GM12878 (cell line): ENCODE measurements around the gene SULT1A2. TPM values are rescaled to one million over a fixed set of nuclear protein-coding genes. Genes with fewer than 3 reads are reported as not detected.

Experiments used
- ATAC-seq: fragments of 200-7000 bp; cut with Tn5 transposase; 3 replicates; pipeline ENCODE4 v1.9.1; 2020; ENCODE audit warnings: mild to moderate bottlenecking, moderate library complexity
- BruUV-seq: library from RNA; stranded (reverse); fragments of 400-500 nt; replicated peaks from 2 replicates; lab custom pipeline; 2021; lab: Mats Ljungman, UMichigan
- CTCF ChIA-PET: fragments of 300-600 bp; sonication (Branson Sonifier 250); formaldehyde crosslinking; extraction: SDS; loops from one replicate; lab custom pipeline; 2021; ENCODE audit warnings: inconsistent platforms; lab: Yijun Ruan, JAX
- POLR2A ChIA-PET: fragments of 350-600 bp; formaldehyde crosslinking; extraction: SDS; loops from one replicate; lab custom pipeline; 2021; ENCODE audit warnings: inconsistent platforms; lab: Charles Lee
- RAD21 ChIA-PET: fragments of 300-600 bp; sonication (Branson Sonifier 250); formaldehyde crosslinking; loops from one replicate; lab custom pipeline; 2023; ENCODE audit warnings: antibody characterized with exemption; ENCODE audit not compliant: unreplicated experiment; lab: Charles Lee
- SMC1A ChIA-PET: fragments of 300-600 bp; sonication (Branson Sonifier 250); formaldehyde crosslinking; loops from one replicate; lab custom pipeline; 2023; ENCODE audit not compliant: unreplicated experiment, uncharacterized antibody; lab: Charles Lee
- DNase-seq: peaks from one replicate; pipeline ENCODE4 v3.0.0-alpha.2; 2011; ENCODE audit warnings: low read depth, low spot score
- FAIRE-seq: peaks from 3 replicates; lab custom pipeline; 2011; peaks lifted over from hg19 to GRCh38; lab: Jason Lieb, UNC
- H2AFZ ChIP-seq: 2 replicates; pipeline ENCODE4 v1.6.0; 2011; ENCODE audit warnings: low read depth, low read length, control low read depth; ENCODE audit not compliant: control insufficient read depth
- H3K27ac ChIP-seq: 2 replicates; pipeline ENCODE4 v1.5.1; 2011; ENCODE audit warnings: control low read depth; ENCODE audit not compliant: control insufficient read depth, insufficient read depth
- H3K27me3 ChIP-seq, 2 experiments: replicated peaks in 1 of 2; 2 replicates each; pipeline versions ENCODE4 v1.6.0 to v1.6.1; 2011; ENCODE audit warnings: low read length in 1 of 2; ENCODE audit not compliant: control insufficient read depth in 2 of 2, insufficient read depth in 2 of 2
- H3K36me3 ChIP-seq, 2 experiments: 2 replicates each; pipeline ENCODE4 v1.5.1; 2011; ENCODE audit warnings: low read length in 1 of 2; ENCODE audit not compliant: control insufficient read depth in 2 of 2, insufficient read depth in 2 of 2
- H3K4me1 ChIP-seq: 2 replicates; pipeline ENCODE4 v1.6.1; 2011; ENCODE audit warnings: mild to moderate bottlenecking, low read length, moderate library complexity, mixed read lengths; ENCODE audit not compliant: control insufficient read depth, insufficient read depth
- H3K4me2 ChIP-seq: 2 replicates; pipeline ENCODE4 v1.6.0; 2011; ENCODE audit warnings: control low read depth; ENCODE audit not compliant: control insufficient read depth, insufficient read depth
- H3K4me3 ChIP-seq: fragments of 200-600 bp; sonication (generic); 2 replicates; pipeline ENCODE4 v1.5.1; 2016
- H3K79me2 ChIP-seq: 2 replicates; pipeline ENCODE4 v1.6.0; 2011; ENCODE audit warnings: low read length; ENCODE audit not compliant: control insufficient read depth, insufficient read depth
- H3K9ac ChIP-seq: 2 replicates; pipeline ENCODE4 v1.8.0; 2011; ENCODE audit warnings: low read length, control low read depth, mixed read lengths; ENCODE audit not compliant: control insufficient read depth, insufficient read depth
- H3K9me3 ChIP-seq: replicated peaks from 3 replicates; pipeline ENCODE4 v1.5.1; 2011; ENCODE audit warnings: mild to moderate bottlenecking, low read length; ENCODE audit not compliant: control insufficient read depth, insufficient read depth
- H4K20me1 ChIP-seq: 2 replicates; pipeline ENCODE4 v1.6.0; 2011; ENCODE audit not compliant: control insufficient read depth, insufficient read depth
- BCL3 ChIP-seq: IDR thresholded peaks from 2 replicates; pipeline ENCODE4 v1.6.1; 2011; ENCODE audit warnings: borderline replicate concordance, low read depth, mild to moderate bottlenecking, moderate library complexity, low read length; ENCODE audit not compliant: insufficient read depth, poor library complexity, severe bottlenecking
- CBX3 ChIP-seq: fragments of 200-600 bp; sonication (generic); IDR thresholded peaks from 2 replicates; pipeline ENCODE4 v1.6.1; 2016; ENCODE audit warnings: low read depth, borderline replicate concordance
- E2F4 ChIP-seq: IDR thresholded peaks from 2 replicates; pipeline ENCODE4 v1.6.1; 2012; ENCODE audit warnings: low read depth, low read length, improper control_type of control experiment
- NRF1 ChIP-seq: conservative IDR thresholded peaks from 2 replicates; pipeline ENCODE4 v1.6.1; 2011; ENCODE audit warnings: mild to moderate bottlenecking, low read depth, low read length, improper control_type of control experiment
- POLR2A ChIP-seq: IDR thresholded peaks from 2 replicates; pipeline ENCODE4 v1.6.1; 2011; ENCODE audit warnings: low read depth, mild to moderate bottlenecking, low read length
- POLR2AphosphoS2 ChIP-seq: IDR thresholded peaks from 2 replicates; pipeline ENCODE4 v1.6.1; 2011; ENCODE audit warnings: low read depth, mild to moderate bottlenecking, low read length, improper control_type of control experiment, moderate library complexity
- RBBP5 ChIP-seq: fragments of 200-600 bp; sonication (generic); conservative IDR thresholded peaks from 2 replicates; pipeline ENCODE4 v1.6.1; 2016
- SP1 ChIP-seq: IDR thresholded peaks from one replicate; pipeline ENCODE4 v1.6.1; 2011; ENCODE audit warnings: low read depth, low read length
- TCF3 ChIP-seq: IDR thresholded peaks from 2 replicates; pipeline ENCODE4 v1.6.1; 2012; ENCODE audit warnings: low read depth, mild to moderate bottlenecking, low read length, borderline replicate concordance; ENCODE audit not compliant: insufficient read depth
- ZNF24 ChIP-seq: fragments of 450-650 bp; IDR thresholded peaks from 2 replicates; pipeline ENCODE4 v1.6.1; 2017; ENCODE audit warnings: antibody characterized with exemption, mild to moderate bottlenecking
- ZNF384 ChIP-seq: IDR thresholded peaks from 2 replicates; pipeline ENCODE4 v1.6.1; 2012; ENCODE audit warnings: low read depth, mild to moderate bottlenecking, low read length, improper control_type of control experiment, borderline replicate concordance
- WGBS: methylation state at CpG from one replicate; pipeline ENCODE4 v1.1.6; 2016; ENCODE audit warnings: low lambda C conversion rate; ENCODE audit not compliant: insufficient replicate concordance, insufficient coverage; ENCODE audit errors: missing lambda C conversion rate; 5-methylcytosine and 5-hydroxymethylcytosine counted together
- in situ Hi-C: fragments of 300-500 bp; cut with MboI; formaldehyde crosslinking; loops from 9 replicates; pipeline ENCODE4 v1.14.3; 2018; ENCODE audit warnings: mixed read lengths
- intact Hi-C: fragments of 100-400 bp; cut with micrococcal nuclease; formaldehyde crosslinking; loops from one replicate; pipeline ENCODE4 v1.14.2; 2022; ENCODE audit not compliant: unreplicated experiment
- polyA plus RNA-seq, 11 experiments: library from polyadenylated mRNA; depleted of rRNA in 4 of 11; unstranded in 6 of 11; stranded (reverse) in 5 of 11; fragments of >200 nt; fragmentation: Nextera tagmentation in 4 of 11; fragmentation: Illumina TruSeq in 1 of 11; extraction: Ambion mirVana in 4 of 11; extraction: Trizol in 1 of 11; gene quantifications; 1 replicate in 1 of 11; 2 replicates in 10 of 11; pipeline versions ENCODE4 v1.2.1 to v1.2.3, GENCODE V29; 2011 to 2016; ENCODE audit warnings: inconsistent platforms in 2 of 11, missing spikeins in 2 of 11, low read depth in 1 of 11
- total RNA-seq, 4 experiments: library from RNA; depleted of rRNA in 3 of 4; stranded (reverse); fragments of >200 nt in 3 of 4; fragmentation: Illumina TruSeq in 1 of 4; extraction: Trizol in 1 of 4; gene quantifications; 2 replicates each; pipeline versions ENCODE4 v1.2.1 to v1.2.3, GENCODE V29; 2013 to 2021

The SULT1A2 gene
- total and polyA plus RNA-seq, 10 of the 15 experiments (the other 5 are each of a cell fraction or from before 2014, with no cell fraction given) = 0.06 to 0.39 (median 0.07) TPM; not detected in 7

GRCh38 chr16:28607116-28607623 is 10.3 kb upstream of the SULT1A2 start:
- H3K4me1 ChIP-seq = no peaks in the 10 kb centered on the region
- TF ChIP-seq SP1 (no peak), CBX3 (no peak), ZNF24 (no peak), TCF3 (no peak), POLR2A (no peak), RBBP5 (no peak)
- in situ Hi-C loops = no loop called here
- H3K36me3 ChIP-seq = no peaks in the 10 kb centered on the region
- no peak overlapping the region for H3K4me2 ChIP-seq
- POLR2A ChIA-PET = no interaction called here
- H3K79me2 ChIP-seq = no peaks in the 10 kb centered on the region
- intact Hi-C loops = no loop called here
- CTCF ChIA-PET = interaction anchor here (0.9 kb wide), 1 partner anchor 10 kb away, joined by 3 read pairs; no protein-coding TSS in a partner anchor
- H3K27ac ChIP-seq = no peak overlapping the region
- H3K4me3 ChIP-seq = no peak overlapping the region
- no peaks in the 10 kb centered on the region; a peak in 1 of 4 replicates for H3K27me3 ChIP-seq
- no peaks in the 10 kb centered on the region for H4K20me1 ChIP-seq
- ATAC-seq (no peak), FAIRE-seq (no peak), DNase-seq (no peak)
- no peak overlapping the region for H3K9ac ChIP-seq
- H3K9me3 ChIP-seq = no peaks in the 10 kb centered on the region
- SMC1A ChIA-PET = no interaction called here
- RAD21 ChIA-PET = no interaction called here
- 67% methylated on average over 9 of the region's 9 CpGs for WGBS
- BruUV-seq = no TSS peak
- H2AFZ ChIP-seq = no peak overlapping the region

GRCh38 chr16:28606291-28607115 is 9.7 kb upstream of the SULT1A2 start:
- in situ Hi-C loops = no loop called here
- no peak overlapping the region for H3K4me3 ChIP-seq
- POLR2A ChIA-PET = no interaction called here
- no peak for TF ChIP-seq POLR2AphosphoS2
- TF ChIP-seq E2F4 = no peak
- TF ChIP-seq NRF1 = no peak
- no peak for TF ChIP-seq BCL3
- no peak for TF ChIP-seq ZNF384

More at GRCh38 chr16:28606291-28607115, 9.7 kb upstream of the SULT1A2 start:
- Histone ChIP-seq H3K4me1 (no peaks in the 10 kb centered on the region), H3K9ac (no peak overlapping the region), H3K79me2 (no peaks in the 10 kb centered on the region), H3K27ac (no peak overlapping the region), H4K20me1 (no peaks in the 10 kb centered on the region), H3K36me3 (no peaks in the 10 kb centered on the region), H3K4me2 (no peak overlapping the region), H2AFZ (no peak overlapping the region), H3K27me3 (no peaks in the 10 kb centered on the region; a peak in 1 of 4 replicates), H3K9me3 (no peaks in the 10 kb centered on the region)
- DNase-seq (no peak), FAIRE-seq (no peak), ATAC-seq (no peak)
- ChIA-PET CTCF (interaction anchor here (0.9 kb wide), 1 partner anchor 11 kb away, joined by 3 read pairs; no protein-coding TSS in a partner anchor), SMC1A (no interaction called here), RAD21 (no interaction called here)
- 57% methylated on average over 16 of the region's 16 CpGs for WGBS
- intact Hi-C loops = no loop called here
- BruUV-seq = no TSS peak
